ENCODE data around the gene CRK.

The CRK gene

DNA sequence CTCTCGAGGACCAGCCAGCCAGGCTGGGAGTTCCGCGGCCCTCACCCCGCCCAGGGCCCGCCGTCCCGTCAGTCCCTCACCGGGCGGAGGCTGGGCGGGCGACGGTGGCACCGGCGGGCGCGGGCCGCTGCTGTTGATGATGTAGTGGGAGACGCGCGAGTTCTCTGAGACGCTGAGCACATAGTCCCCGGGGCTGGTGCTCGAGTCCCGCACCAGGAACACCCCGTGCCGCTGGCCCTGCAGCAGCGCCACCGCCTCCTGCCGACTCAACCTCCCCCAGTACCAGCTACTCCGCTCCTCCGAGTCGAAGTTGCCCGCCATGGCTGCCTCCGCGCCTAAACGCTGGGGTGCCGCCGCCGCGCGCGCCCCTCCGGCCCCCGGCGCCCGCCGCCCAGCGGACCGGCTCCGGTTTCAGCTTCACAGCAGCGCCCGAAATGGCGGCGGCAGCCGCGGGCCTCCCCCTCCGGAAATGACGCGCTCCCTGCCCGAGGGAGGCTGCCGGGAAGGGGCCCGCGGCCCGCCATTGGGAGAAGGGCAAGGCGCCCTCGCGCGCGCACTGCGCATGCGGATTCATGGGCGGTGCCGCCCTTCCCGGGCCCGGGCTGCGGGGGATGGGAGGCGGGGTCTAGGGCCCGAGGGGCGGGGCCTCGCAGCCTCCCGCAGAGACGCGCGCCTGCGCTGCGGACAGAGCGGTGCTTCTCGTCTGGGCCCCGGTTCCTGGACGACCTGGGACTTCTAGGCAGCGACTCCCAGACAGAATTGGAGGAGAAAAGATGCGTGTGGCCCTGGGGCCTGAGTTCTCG, at the start of gene CRK:
Gene CRK (minus strand): TSS at position 436 of the 803 bp plus-strand sequence. CDS start 115 bp downstream, at position 321.
- DNase-seq = peak; percentile 95

DNA sequence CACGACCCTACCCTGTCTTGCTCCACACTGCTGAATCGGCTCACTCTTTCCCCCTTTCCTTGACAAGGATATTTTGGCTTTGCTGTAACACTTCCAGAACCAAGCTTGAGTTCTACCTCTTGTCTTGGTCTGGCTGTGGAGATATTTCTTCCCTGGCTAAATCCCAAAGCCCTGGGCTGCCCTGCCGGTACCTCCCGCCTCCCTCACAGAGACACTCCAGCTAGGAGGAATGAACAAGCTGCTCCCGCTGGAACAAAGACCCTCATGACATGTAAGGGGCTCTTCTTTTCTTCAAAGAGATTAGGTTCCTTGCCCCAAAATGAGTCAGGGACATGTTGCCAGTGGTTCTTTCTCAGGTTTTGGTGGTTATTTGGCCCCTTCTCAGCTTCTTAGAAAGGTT, 49.6 kb upstream of the CRK start:
- no peak for DNase-seq

DNA sequence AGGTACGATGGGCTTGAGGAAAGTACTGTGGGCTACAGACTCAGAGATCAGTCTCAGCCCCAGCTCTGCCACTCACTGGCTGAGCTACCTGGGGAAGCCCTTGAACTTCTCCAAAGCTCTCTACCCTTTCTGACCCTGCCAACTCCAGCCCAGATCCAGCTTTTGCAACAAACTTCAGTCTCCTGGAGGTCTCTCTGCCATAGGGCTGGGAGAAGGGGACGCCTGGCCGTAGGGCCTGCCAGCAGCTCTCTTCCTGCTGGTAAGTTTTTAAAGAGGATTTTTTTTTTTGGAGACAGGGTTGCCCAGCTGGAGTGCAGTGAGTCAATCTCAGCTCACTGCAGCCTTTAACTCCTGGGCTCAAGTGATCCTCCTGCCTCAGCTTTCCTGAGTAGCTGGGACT, 48.8 kb upstream of the CRK start:
- no peak for DNase-seq

DNA sequence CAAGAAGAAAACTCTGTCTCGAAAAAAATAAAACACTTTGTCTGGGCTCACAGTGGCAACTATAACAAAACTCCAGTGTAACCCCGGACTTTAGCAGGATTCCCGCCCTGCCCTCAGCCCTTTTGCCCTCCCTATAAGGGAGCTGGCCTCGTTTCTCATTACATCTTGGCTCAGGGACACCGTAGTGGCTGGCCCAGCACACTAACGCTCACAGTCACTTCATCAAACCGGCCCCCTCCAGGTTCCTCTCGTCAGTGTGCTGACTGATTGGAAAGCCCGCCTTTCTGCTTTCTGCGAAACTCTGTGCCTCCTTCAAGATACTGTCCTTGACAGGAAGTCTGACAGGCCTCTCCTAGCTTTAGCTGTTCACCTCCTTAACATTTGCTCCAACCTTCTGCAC, 47.7 kb upstream of the CRK start:
- no peak for DNase-seq

DNA sequence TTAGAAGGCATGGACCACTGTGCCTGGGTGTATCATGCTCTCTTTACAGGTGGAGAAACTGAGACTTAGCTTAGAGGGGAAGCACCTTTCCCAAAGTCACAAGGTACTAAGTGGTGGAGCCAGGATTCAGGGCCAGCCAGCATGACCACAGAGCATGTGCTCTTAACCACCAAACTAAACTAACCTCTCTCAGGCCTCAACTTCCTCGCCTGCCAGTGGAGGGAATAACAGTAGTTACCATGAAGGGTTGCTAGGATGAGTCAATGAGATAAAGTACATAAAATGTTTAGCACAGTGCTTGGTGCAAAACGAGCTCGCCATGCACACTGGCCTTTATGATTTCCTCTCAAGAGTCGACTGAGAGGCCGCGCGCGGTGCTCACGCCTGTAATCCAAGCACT, 42.8 kb upstream of the CRK start:
- peak; percentile 60 for DNase-seq

DNA sequence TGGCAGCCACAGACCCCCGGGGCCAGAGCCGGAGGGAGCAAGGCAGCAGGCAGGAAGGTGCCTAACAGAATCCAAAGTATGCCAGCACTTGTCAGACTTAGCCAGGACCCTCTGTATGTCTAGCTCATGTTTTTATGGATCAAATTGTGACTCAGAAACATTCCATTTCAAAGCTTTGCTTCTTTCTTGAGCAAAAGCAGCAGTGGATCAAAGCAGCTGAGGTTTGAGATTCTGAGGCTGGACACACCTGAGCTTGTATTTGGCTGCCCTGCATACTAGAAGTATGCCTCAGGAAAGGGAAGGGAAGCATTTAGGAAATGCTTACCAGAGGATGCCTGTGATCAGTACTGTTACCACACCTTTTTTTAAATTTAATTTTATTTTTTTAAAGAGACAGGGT, 42.2 kb upstream of the CRK start:
- DNase-seq = no peak

DNA sequence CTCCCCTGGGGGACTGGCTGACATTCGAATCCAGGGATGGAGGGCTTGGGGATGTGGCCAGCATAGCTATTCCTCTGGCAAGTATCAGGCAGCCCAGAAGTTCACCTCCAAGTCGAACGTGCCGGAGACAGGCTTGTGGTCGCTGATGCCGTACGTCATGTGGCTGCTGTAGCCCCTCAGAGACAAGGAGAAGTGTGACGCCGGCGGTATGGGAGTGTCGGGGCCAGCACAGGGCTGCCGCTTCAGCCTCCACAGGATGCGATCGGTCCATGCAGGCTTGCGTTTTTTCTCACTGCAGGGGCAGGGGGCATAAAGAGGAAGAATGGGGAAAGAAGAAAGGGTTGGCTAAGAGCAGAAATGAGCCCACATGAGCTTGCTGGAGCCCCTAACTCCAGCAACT, 41.8 kb upstream of the CRK start:
- DNase-seq = no peak

DNA sequence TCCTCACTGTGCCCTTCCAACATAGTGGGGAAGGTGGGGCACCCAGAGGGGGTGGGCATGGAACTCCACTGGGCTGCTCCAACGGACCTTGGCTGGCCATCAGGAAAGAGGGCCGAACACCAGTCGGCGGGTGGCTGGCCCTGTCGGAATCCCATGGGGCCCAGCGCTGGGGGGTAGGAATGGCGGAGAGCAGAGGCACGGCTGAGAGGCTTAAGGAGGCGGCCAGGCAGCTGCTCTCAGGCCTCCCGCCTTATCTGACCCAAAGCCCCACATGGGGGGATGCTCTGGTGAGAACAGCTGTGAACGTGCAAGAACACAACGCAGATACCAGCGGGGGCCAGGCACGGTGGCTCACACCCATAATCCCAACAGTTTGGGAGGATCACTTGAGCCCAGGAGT, 40.8 kb upstream of the CRK start:
- DNase-seq = no peak

DNA sequence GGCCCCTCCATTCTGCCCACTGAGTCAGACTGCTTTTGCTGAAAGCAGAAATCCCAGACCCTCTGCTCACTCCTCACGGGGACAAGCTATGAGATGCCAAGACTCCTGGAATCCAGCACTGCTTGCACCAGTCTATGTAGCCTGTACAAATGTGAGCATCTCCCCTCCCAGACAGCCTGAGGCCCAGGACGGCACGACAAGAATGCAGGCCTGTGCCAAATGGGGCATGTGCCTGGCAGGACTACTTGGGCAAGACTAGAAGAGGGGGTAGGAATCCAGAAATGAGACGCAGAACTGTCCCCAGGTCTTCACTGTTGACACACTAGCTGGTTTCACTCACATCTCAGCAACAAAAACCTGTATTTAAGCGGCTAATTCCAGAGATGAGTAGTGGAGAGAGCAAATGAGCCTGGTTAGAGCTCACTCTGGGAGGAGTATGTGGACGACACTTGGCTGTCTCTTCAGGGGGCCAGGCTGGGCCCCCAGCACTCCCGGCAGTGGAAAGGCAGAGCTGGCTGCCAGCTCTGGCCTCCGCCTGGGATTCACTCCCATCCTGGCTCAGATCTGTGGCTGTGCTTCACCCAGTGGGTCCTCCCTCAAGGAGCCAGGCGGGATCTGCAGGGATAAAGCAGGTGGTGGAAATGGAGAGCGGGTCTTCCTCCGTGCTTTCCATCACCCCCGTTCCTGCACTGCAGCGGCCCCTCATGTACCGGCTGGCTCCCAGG, 39.4 kb upstream of the CRK start:
- DNase-seq = no peak

DNA sequence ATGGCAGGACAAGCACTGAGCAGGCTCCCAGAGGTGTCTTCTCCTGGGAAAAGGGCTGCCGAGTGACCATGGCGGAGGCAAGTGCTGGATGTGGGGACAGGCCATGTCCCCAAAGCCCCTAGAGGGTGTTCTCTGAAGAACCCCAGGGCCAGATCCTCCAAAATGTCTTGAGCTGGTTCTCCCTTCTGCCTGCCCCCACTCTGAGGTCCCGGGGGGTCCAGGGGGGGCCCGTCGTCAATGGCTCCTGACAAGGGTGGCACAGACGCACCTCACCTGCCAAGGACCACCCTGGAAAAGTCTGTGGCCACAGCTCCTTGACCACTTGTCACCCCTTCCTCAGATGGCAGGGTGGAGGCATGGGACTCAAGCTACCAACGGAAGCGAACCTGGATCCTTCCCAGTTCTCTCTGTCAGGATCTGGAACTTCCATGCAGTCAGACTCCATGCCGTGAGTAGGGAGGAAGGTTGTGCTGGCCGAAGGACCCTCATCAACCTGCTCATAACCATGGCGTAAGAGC, 38.8 kb upstream of the CRK start:
- no peak for DNase-seq

DNA sequence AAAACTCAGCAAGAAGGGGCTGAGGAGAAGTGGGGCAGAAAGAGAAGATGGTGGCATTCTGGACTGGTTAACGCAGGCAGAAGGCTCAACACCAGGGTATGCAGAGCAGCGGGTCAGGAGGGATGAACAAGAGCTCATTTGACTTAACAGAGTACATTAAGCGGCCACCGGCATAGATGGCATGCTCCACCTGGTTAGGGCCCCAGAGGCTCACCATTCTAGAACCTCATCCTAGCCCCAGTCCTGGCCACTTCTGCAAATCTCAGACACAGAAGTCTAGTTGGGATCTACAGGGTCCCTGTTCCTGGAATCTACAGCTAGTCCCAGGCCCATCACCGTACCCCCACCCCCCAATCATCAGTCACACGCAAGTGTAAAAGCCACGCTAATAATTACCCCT, 38.2 kb upstream of the CRK start:
- DNase-seq = no peak

DNA sequence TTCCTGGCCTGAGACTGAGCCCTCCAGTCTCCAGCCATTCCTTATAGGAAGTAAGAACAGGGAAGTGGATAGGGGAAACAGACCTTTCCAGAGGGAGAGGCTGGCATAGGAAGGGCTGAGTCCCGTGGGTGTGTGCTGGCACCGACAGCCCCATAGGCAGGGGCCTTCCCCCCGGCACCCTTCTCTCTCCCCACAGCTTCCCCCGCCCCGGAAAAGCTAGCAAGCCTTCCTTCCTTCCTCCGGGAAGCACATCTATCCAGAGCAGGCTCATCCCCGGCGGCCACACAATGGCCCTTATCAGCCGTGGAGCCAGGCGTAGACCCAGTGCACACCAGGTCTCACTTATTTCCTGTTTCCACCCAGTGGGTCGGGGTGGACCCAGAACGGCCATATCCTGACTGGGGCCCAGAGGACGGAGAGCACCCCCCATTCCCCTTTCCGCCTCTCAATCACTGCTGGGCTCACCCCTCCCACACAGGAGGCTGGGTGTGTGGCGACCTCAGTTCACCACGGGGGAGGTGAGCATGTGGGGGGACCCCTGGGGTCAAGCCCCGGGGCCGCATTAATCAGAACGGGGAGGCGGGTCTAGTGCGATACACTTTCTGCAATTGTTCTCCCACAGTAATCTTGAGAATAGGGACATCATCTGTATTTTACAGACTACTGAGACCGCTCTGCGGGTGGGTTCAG, 37.4 kb upstream of the CRK start:
- no peak for DNase-seq

DNA sequence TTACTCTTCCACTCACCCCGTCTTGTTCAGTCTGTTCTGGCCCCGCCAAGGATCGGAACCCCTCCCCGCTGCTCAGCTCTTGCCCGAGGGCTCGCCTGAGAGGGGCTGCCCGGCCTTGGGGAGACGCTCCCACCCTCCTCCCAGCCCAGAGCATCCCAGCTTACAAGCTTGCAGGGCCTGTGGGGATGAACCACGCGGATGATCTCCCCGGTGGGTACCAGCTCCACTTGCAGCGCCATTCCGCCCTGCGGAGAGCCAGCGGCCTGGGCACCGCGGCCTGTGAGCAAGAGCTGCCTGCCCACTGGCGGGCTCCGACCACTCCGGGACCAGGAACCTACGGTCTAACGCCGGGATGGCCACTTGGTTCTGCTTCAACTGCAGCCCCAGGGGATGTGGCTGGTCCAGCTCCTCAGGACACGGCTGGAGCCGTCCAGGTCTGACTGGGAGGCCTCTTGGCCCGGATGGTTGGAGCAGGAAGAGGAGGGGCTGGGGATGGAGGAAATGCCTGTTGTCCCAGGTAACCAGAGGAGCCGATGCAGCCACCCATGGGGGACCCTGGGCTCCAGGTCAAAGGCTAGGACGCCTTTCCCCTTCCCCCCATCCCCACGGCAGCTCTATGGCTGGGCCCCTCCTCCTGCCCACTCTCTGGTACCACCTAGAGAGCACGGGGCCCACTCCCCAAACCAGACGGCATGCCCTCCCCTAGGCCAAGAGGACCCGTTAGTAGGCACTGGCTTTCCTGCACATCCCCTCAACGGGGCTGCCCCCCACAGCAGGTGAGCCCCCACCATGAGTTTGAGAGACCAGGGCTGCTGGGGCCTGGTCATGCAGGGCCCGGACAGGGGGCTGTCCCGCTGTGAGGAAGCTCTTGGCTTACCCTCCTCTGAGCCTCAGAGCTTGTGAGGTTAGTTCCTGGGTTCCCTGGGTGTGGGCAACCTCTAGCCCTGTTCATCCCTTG, 36.5 kb upstream of the CRK start, which contains the start of gene MYO1C:
Gene MYO1C (minus strand): TSS at position 438 of the 958 bp plus-strand sequence. CDS start 199 bp downstream, at position 239.
- no peak for DNase-seq

DNA sequence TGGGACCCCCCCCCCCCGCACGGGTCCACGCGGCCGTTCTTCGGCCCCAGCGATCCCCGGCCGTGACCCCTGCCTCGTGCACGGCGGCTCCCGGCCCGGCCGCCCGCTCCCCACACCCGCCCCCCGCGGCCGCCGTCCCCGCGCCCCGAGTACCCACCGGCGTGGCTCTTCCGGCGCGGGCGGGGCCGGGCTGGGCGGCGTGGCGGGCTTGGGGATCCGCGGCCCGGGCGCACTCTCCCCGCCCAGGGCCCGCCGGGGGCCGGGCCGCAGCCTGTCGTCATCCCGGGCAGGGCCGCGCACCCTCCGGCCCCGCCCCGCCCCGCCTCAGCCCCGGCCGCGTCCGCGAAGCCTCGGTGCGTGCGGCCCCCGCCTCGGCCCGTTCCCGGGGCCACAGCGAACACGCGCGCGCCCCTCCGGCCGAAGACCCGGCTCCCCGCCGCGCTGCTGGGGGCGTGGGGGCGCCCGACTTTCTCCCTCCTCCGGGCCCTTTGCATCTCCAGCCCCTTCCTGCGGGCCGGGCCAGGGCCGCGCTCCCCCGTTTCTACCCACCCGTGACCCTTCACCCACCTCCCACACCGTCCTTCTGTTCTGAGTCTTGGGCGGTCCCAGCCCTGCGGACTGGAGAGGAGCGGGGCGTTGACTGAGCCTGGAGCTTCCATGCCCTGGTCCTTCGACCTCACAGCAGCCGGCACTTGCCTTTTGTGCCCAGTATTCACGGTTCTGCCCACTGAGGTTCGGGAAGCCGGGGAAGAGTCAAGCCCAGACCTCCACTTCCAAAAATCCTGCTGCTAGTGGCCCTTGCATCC, 35.6 kb upstream of the CRK start:
- peak; percentile 16 for DNase-seq

DNA sequence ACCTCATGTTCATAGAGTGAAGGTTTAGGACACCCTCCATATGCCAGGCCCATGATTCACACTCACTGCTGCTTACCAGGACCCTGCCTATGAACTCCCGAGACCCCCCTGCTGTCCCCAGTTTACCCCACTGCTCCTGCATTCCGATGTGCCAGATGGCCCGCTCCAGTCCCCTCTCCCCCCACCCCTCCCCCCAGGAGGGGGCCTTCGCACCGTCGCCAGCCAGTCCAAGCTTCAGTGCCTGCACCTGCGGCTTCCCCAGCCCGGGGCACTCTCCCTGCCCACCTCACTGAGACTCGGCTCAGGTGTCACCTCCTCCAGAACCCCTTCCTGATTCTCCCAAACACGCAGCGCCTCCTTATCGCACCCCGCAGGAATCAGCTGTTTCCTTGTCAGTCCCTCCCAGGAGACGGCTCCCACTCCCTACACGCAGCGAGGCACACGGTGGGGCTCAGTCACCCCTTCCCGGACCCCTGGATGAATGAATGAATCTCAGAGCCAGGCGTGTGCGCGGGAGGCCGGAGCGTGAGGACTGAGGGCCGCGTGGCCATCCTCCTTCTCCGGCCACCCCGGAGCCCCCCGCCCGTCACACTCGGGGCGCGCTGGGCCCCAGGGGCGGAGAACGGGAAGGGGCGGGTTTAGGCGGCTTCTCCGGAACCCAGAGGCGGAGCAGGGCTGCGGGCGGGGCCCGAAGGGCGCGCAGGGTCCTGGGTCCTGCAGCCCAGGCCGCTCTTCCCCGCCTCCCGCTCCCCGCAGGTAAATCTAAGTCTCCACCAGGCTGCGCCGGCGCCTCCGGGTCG, 34.8 kb upstream of the CRK start:
- peak; percentile 53 for DNase-seq

DNA sequence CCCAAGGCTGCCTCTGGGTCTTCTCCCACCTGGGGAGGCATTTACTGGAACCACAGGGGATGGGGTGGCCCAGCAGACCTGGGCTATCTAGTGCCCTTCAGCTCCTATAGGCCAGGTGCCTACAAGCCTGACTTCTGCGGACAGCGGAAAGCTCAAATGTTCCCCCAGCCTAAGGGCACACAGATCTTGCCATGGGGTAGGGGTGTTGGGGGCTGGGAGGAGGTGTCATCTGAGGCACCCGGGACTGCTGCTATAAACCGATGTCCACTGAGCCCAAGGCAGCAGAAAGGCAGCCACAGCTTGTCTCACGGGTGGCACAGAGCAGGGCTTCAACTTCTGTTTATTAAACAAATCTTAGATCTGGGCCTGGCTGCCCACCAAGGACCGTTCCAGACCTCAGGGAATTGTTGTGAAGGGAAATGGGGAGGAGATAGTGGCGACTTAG, 32.8 kb upstream of the CRK start:
- peak; percentile 5 for DNase-seq

DNA sequence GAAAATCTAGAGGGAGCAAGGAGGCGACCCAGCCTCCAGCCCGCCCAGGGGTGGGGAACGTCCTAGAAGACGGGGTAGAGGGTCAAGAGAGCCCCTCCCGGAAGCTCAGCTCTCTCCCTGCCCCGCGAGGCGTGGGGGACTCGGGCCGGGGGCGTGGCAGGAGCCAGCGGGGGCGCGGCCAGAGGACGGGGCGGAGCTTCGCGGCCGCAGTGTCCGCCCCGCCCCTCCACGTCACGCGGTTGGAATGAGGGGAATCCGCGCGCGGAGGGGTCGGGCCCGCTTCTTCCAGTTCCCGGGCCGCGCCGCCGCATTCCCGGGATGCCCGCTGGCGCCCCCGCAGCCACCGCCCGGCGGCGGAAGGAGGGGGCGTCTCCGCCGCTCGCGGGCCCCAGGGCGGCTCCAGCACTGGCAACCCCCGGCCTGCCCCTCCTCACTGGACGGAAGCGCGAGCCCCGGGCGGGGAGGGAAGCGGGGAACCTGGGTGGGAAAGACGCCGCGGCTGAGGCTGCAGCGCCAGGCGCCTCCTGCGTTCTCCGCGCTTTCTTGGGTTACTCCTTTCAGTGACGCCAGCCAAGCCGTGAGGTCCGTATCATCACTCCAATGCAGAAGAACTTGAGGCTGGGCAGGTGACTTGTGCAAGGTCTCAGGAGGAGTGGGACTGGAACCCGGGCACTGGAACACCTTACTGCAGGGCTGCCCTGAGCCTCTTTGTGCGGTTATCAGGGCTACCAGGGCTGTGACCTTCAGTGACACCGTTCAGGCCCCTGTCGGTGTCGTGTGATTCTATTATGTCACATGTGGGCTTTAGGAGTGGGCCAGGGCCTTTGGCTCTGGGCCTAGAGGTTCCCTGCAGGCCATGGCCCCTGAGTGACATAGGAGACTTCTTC, 32.1 kb upstream of the CRK start:
- peak; percentile 41 for DNase-seq

DNA sequence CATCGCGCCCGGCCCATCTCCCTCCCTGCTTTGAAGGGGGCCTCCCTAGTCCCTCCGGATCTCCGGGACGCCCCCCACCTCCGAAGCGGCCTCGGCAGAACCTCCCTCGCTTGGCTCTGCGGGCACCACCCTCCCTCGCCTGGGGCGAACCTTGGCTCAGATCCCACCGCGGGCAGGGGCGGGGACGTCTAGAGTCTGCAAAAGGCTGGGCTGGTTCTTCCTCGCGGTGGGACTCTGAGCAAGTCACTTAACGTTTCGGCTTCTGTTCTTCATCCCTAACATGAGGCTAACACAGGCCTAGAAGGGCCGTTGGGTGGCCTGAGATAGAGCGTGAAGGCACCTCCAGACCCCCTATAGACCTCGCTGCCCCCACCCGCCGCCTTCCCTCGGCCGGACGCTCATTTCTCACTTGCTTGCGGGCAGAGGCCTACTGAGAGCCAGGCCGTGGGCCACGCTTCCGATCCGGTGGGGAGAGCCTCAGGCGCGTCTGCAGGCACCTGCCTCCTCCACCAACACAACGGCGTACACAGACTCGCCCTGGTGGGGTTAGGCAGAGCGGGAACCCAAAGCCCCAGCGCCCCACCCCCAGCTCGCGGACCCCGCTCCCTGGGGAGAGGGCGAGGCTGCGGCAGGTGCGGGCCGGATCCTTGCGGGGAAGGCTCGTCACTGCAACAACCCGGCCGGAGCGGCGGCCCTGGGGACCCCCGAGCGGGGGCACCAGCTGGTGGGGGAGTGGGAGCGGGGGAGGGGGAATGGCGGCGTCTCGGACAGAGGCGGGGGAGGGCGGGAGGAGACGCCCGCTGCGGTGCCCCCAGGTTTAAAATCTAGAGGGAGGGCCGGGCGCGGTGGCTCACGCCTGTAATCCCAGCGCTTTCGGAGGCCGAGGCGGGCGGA, 31.0 kb upstream of the CRK start:
- no peak for DNase-seq
